Ovary (tissue), 3 donors: ENCODE measurements around the gene RXRG.

Experiments used
- CTCF ChIP-seq, 3 donors: fragments of 450-650 bp in 2 of 3; fragments of 200-600 bp in 1 of 3; IDR thresholded peaks; one replicate each; pipeline versions ENCODE4 v1.5.1 to v1.8.0; 2016 to 2022; ENCODE audit warnings: antibody characterized with exemption in 3 of 3, mild to moderate bottlenecking in 1 of 3
- POLR2A ChIP-seq: fragments of 450-650 bp; IDR thresholded peaks from one replicate; pipeline ENCODE4 v1.6.1; 2017; ENCODE audit warnings: antibody characterized with exemption, mild to moderate bottlenecking, moderate library complexity
- donor health status: DM: no; HTN: no; CAD: no.

DNA sequence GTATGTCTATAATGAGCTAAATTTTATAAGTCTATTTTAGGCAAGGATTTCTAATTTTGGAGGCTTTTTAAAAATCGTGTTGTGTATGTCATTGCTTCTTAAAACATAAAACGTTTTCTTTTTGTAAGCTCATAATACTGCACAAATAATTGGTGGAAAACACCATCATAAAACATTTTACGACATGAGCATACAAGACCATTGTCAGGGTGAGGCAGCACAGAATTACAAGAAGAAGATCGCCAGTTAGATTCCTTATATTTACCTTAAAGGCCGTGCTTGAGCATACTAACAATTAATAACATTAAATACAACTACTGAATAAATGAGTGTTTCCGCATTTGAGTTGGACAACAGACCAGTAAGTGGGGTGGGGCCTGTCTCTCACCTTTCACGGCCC, 69.3 kb downstream of the RXRG start:
- TF ChIP-seq CTCF (IDR thresholded peaks at IDR 0.05) (no peak), POLR2A (no peak)
